Activated CD4-positive, CD25-positive, alpha-beta regulatory T cell (primary cell): Measurements from ENCODE around the gene NEK6.

Experiments used
- DNase-seq, 4 experiments: peaks; one replicate each; lab custom pipeline; 2025; lab: John Stamatoyannopoulos, UW

The NEK6 gene

DNA sequence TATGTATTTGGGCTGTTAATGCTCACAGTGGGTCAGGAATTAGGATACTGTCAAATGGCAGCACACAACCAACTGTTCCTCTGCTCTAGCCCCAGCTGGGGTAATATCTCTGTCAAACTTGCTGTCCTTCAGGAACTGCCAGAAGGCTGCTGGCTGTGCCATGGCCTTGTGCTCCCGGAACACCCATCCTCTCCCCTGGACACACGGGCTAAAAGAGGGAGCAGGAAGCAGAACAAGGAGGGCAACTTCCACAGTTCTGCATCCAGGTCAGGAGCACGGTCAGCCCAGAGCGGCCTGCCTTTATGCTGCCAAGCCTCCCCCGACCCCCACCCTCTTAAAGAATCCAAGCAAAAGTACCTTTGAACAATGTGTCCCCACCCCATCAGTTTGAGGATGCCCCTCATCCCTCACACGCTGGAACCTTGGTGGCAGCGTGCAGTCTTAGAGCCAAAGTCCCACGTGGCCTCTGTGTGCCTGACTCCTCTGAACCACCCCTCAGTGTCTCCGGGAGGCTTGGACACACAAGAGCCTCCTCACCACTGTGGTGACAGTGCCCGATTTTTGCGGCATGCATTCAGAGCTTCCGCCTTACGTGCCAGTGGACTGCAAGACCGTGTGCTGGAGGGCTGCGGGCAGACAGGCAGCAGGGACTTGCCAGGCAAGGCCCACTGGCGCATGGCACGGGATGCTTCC is 96.7 kb downstream of the NEK6 start:
- no peak for DNase-seq

DNA sequence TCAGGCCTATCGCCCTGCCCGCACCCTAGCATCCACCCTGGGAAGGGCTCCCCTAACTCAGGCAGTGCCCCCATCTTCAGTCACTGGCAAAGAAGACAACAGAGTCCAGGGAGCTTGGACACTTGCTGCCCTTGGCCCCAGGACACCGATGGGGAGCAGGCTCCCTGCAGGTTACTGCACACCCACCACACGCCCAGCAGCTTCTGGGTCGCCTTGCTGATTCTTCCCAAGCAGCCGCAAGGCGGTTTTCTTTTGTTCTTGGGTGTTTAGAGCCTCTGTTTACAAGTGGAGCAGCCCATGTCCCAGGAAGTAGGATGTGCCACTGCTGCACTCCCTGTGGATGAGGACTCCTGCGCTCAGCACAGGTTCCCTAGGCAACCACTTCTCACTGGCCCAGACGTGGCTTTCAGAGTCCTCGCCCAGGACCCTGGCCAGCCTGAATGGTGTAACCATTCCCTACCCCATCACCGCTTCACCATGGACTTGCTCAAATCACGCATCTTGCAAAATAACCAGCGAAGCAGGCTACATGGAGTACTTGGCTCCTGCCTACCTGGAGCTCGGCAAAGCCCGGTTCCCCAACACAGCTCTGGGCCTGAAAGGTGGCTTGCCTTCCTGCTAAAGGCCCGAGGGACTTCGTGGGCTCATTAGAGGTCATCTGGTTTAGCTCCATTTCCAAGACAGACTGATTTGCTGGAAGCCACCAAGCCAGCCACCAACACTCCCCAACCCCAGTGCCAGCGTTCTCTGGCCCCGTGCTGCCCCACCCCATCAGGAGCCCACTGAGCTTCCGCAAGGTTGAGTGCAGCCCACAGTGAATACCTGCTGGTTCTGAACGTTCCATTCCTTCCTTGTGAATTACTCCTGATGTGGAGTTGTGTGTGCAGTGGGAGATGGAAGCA is 97.5 kb downstream of the NEK6 start:
- no peak for DNase-seq

DNA sequence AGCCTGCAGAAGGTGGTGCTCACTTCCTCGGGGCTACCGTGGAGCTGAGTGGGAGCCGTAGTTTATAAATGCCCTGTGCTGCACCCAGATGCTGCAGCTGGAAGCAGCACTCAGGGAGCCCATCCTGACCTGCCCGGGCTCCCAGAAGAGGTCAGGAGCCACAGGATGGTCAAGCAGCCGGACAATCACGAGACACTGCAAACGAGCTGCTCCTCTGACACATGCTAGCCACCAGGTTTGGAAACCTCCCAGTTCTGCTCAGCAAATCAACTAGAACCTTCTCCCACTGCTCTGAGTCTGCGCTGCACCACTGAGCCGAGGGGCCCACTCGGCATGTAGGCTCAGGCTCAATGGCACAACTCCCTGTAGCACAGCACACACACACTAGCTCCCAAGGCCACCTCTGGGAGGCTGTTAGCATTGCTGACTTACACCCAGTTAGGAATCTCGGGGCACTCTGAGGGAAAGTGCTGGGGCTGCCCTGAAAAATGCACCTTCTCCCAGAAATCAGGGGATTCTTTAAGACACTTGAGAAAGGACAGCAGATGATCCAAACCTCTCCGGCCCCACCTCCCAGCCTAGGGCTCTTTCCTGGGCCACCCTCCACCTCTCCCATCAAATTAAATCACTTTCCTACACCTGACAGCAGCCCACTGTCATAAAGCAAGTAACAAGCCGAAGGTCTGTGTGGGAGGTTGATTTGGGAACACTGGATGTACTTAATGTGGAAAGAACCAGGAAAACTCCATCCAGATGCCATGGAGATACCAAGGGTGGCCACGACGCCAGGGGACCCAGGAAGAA is 98.4 kb downstream of the NEK6 start:
- no peak for DNase-seq

DNA sequence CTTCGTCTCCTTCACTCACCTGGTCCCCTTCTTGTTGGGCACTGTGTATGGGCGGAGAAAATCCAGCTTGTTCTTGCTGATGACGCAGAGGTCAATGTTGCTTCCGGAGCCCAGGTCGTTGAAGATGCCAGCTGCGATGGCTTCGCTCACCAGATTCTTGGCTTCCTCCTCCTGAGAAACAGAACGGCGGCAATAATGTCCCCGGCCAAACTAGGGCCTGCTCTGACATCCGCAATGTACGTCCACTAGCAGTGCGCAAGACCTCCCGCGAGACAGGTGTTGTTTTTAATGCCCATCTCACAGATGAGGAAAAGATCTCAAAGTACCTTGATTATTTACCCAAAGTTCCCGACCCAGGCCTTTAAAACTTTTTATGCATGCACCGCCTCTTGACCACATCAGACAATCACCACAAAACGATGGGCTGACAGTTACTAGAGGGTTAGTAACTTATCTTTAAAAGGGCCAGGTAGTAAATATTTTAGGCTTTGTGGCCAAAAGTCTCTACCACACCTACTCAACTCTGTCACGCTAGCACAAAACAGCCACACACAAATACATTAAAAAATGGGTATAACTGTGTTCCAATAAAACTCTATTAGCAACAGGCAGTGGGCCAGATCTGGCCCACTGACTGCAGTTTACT is 99.1 kb downstream of the NEK6 start:
- DNase-seq: no peak

DNA sequence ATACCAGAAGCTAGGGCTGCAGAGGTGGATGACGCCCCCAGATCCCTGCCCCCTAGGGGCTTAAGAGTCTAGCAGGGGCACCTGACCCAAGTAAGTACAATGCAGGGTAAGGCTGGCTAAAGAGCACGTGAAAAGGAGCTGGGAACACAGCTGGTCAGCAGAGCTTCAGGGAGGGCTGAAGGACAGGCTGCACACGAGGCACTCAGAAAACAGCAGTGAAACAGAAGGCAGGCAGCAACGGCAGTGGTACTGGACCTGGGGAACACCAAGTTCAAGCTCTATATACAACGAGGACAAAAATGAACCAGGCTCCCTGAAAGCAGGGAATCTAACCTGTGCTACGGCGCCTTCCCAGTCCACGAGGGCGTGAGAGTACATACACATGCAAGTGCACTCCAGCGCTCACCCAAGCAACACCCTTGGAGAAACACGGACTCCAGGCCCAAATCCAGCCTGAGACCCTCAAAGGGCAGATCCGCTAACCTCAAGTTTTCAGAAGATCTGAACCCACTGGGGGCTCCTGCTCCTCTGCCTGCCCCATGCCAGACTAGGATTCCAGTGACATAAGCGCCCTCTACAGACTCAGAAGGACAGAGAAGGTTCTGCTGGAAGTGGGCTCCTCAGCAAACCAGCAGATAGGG is 100.1 kb downstream of the NEK6 start:
- no peak for DNase-seq

DNA sequence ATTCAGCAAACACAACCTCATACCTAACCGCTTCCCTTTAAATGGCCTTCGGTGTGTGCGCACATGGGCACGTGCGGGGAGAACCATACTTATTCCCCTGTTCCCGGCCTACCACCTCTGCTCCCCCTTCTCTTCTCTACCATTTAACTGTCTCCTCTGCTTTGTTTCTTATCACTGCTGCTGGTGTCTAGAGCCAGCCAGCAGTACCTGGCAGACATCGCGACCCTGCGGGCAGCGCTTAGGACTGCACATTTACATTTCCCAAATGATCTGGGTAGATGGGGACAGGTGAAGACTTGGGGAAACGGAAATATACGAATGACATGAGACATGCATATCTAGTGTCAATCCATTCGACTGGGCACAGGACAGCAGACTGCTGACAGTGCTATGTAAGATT is 100.9 kb downstream of the NEK6 start:
- no peak for DNase-seq

DNA sequence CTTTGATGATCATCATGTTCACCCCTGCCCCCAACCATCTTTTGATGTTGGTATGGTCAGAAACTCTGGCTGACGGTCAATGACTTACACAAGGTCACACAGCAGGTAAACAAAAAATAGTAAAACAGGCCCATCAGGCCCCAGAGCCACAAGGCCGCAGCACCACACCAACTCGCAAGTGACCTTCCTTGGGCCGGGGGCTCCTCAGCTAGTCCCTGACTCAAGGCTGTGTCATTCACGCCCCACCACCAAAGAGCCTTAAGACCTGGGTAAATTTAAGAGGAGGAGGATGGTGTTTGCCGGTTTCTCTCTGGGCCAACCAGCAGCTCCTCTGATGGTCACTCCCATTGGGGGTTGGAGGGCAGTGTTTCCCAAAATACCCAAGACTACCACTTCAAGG is 101.7 kb downstream of the NEK6 start:
- no peak for DNase-seq

DNA sequence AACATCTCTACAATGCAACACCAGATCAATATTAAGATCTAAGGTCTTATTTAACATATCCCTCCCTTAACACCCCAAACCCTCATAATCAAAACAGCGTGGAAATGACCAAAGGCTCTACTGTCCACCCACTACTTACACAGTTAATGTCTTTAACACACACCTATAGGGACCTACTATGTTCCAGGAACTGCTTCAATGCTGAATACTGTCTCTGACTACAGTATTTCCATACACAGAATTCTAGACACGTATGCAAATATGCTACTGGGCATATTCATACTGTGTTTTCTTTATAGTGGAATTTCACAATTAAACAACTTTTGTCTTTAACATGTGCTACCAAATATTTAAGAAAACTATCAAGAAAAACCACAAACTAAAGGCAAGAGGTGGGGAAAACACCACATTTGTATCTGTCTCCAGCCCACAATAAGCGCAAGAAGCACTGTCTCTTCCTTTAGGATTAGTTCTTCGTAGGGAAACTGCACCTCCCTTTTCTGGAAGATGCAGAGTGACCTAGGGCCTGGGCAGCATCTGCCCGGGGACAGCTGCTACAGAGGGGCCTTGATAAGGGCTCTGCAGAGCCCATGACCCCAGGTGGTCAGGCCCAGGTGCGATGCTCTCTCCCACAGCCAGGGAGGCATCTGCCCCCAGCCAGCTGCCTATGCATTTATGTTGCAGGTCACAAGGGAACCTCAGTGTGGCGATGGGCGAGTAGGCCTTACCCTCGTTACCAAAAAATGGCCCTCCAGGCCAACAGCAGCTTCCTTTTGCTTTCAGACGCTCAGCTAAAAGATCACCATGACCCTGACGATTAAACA is 102.3 kb downstream of the NEK6 start:
- no peak for DNase-seq

DNA sequence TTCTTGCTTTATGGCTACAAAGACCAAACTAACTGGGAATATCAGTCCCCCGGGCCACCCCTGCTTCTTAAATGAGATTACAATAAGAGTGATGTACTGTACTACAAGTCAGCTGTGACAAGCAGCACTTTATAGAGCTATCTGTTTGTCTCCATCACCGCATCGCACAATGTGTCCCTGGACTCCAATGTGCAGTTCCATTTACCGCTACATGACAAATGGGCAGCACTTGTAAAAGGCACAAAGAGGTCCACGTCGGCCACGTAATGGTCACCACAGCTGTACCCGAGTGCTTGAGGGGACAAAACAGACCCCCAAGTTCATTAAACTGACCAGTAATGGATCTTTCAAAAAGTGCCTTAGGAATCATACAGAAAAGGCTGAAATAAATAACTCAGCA is 103.4 kb downstream of the NEK6 start:
- no peak for DNase-seq

DNA sequence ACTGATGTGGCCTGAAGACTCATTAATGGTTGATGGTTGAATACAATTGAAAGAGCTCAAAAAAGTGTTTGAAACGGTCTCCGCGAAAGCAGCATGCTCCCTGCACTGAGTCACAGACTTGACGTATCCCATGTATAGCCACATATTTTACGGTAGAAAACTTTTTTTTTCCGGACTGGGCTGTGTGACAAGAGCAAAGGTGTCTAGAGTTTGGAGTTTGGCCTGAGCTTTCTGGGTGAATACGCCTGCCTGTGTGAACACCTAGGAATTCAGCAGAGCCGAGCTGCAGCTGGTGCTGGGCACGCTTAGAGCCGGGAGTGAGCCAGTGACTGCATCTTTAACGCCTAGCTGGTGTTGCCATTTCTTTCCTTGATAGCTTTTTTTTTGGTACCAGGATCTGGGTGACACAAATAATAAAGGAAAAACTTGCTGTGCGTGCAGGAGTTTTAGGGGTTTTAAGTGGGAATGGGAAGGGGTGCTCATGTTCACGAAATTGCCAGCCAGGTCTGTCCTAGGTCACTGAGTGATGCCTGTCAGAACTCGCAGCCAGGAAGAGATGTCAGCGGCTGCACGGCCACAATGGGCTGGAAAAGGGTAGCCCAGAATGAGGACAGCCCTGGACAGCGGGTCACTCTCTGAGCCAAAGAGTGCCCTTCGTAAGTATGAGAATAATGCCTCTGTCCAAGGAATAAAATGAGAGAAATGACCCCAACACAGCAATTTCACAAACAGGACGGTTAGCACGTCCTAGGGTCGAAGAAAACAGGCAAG is 105.8 kb downstream of the NEK6 start:
- no peak for DNase-seq

DNA sequence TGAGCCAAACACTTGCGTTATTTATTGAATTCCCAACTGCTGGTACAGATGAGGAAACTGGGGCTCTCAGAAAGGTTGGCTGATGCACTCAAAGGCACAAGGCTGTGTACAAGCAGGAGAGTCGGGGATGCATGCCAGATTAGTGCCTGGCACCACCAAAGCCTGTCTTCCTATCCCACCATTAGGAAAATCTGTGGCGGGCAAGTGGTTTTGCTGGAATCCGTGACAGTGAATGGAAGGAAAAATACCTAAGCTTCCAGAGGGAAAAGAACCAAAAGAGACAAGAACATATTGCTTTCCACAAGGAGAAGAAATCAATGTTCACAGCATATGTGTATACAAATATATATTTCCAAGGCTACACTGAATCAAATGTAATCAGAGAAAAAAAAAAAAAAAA is 106.4 kb downstream of the NEK6 start:
- no peak for DNase-seq

DNA sequence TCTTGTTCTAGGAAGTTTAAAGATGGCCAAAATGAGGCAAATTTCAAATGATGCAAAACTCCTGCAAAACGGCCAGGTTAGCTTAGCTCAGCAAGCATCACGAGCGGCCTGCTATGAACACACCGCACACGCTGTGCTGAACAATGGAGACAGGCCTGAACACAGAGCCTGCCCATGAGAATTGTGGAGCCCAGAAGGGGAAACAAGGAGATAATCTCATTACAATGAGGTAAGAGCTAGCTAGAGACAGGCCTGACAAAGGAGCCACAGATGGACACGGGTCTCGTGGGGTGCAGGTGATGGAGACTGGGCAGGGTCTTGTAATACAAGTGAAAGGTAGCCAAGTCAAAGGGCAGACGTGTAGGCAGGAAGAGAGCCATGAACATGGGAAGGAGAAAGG is 107.3 kb downstream of the NEK6 start:
- no peak for DNase-seq

DNA sequence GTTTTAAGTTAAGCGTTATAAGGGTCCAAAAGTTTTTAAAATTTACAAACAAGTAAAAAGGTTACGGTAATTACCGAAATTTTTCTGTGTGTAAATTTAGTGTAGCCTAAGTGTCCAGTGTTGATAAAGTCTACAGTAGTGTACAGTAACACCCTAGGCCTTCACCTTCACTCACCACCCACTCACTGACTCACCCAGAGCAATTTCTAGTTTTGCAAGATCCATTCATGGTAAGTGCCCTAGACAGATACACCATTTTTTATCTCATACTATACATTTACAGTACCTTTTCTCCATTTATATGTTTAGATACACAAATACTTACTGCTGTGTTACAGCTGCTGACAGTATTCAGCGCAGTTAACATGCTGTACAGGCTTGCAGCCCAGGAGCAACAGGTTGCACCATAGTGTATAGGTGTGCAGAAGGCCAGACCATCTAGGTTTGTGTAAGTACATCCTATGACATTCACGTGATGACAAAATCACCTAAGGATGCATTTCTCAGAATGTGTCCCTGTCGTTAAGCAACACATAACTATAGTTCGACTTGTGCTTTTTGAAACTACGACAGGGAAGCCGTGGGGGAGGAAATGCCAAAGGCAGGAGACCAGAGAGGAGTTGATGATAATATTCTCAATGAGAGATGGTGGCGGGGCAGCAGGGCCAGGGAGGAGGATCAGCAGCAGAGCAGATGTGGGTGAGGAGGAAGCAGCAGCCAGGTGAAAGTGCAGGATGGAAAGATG is 108.9 kb downstream of the NEK6 start:
- DNase-seq: no peak

DNA sequence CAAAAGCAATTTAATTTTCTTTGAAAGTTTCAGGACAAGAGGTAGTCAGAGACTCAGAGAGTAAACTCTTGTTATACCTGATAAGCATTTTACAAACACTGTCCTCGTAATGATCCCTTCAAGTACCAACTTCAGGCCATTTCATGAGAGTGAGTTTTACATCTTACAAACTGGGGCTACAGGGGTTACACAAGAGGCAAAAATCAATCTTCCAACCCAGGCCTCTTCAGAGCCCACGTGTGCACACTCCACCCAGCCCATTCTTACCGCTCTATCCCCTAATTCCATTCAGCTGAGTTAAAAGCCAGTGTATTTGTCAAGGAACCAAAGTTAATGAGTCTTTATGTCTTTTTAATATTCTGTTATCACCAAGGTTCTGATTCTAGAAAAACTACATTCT is 110.9 kb downstream of the NEK6 start:
- DNase-seq: no peak

DNA sequence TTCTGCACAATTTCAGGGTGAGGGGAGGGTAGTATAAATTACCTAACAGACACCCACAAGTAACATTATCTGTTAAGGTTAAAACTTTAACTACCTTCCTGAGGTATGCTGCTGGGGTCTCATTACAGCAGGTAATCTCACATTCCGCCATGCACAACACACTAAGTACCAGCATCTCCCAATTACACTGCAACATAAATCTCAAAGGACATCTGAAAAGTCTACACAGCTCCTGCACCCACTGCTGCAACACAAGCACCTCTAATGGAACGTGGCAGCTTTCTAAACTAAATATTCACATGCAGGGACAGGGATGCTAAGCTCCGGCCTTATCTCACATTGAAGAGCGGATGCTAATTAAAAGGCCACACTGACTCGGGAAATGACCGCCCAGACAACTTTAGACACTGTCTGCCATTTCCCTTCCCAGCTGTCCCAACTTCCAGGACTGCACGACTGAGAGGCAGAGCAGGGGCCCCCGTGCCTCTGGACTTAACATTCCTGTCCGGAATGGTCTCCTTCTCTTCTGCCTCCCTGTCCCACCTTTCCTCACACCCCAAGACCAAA is 111.6 kb downstream of the NEK6 start:
- DNase-seq: no peak

DNA sequence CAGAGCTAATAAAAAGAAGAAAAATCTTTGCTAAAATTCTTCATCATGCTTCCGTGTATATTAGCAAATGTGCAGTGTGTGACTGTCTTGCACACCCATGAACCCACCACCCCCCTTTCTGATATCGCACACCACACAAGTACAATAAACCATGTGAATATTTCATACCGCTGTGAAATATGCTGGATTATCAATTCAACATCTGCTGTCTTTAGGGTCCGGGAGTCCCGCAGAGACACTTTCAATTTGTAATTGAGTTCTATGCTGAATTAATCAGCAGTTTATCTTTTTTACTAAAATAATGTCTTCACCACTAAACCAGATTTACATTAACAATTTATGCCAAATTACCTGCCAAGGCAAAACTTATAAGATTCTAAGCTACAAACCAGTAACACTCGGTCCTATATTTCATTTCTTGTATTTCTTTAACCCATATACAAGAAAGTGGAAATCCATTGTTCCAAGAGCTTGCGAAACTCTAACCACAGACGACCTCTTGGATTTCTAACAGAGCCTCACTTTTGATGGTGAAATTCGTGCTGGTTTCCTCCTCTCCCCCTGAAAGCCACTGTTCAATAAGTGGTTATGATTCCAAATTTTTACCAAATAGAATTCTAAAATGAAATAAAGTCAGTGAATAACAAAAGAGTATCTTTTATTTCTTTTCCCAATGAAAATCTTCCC is 113.3 kb downstream of the NEK6 start:
- DNase-seq: no peak

DNA sequence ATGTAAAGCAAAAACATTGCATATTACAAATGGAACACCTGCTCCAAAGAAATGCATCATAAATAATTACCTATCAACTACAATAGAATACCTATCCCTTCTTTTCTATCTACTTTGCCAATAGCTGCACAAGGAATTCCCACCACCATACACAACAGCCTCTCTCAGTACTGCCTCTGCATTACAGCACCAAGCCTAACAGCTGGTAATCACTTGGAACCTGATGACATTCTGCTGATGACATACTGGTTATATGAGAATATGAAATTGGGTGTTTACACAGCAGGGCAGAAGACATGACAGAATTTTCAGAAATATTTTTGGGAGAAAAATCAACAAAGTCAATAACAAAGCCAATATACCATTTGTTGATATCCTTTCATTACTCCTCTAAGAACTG is 114.3 kb downstream of the NEK6 start:
- DNase-seq: no peak

DNA sequence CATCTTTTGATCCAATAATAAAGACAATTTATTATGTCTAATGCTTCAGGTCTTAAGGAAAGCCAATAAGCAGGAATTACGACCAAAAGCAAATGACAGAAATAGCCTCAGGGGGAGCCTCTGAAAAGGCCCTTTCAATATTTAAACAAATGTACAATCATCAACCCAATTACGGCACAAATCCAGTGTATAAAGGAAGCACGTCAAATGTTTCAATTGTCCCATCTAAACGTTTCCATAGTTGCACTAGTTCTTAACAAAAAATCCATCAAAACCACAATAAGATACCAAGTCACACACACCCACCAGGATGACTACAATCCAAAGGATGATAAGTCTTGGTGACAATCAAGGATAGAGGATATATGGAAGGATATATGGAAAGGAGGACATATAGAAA is 115.6 kb downstream of the NEK6 start:
- DNase-seq: no peak
